Fibroblast of skin of left quadriceps (primary cell): ENCODE results near the gene AQP6.

Source experiments
- DNase-seq, 2 experiments: peaks; one replicate each; pipeline ENCODE4 v3.0.0-alpha.2; 2013; ENCODE audit warnings: low read depth in 2 of 2

The AQP6 gene

DNA sequence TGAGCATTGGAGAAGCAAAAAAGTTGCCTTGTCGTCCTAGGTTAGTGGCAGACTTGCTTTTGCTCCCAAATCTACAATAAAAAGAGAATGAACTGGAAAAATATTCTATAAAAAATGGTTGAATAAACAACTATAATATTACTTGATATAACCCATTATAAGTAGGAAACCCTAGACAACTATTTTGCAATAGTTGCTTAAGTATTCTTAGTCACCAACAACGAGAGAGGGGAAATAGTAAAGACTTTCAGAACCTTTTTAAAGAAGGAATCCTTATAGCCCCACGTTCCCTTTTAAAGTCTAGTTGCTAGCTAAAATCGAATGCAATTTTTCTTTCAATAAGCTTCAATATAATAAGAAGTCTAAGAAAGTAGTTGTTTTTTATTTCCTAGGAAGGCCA is 17.5 kb downstream of the AQP6 start:
- no peak for DNase-seq

DNA sequence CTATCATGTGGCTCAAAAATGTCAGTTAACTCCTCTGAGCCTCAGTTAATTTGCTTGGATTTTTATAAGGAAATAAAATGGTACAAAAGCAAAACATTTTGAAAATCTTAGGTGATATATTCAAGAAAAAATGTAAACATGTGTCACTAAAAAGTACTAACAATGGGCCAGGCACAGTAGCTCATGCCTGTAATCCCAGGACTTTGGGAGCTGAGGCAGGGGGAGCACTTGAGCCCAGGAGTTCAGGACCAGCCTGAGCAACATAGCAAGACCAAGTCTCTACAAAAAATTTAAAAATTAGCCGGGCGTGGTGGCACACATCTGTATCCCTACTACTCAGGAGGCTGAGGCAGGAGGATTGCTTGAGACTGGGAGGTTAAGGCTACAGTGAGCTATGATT is 25.7 kb downstream of the AQP6 start:
- DNase-seq, result no peak

DNA sequence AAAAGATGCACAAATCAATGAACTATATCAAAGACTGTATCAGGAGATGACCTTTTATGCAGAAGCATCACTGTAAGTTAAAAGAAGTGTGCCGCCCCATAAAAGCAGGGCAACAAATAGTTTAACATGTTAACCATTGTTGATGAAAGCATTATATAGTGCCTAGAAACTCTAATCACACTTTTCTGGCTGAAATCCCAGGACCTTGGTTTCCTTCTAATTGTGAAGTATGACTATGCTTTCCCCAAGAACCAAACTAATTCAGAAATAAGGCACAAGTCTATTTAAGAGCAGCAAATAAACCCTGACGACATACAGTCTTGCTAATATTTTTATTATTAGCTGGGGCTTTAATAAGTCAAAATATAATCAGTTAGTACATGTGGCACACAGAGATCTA is 30.8 kb downstream of the AQP6 start:
- no peak for DNase-seq

DNA sequence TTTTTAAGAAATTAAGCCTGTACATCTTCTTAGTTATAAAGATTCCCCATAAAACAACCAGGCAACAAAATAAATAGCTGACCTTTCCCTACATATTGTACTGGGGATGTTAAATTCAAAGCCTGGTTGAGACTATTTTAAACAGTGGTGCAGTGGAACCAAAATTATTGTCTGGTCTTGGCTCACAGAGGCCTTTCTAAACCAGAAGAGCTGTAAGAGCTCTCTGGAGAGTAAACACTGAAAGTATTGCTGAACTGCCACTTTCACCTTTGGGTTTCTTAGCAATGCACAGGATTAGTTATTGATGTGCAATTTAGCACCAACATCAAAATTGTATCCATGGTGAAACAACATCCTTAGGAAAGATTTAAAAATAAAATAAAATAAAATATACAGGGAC is 31.9 kb downstream of the AQP6 start:
- DNase-seq, result no peak

DNA sequence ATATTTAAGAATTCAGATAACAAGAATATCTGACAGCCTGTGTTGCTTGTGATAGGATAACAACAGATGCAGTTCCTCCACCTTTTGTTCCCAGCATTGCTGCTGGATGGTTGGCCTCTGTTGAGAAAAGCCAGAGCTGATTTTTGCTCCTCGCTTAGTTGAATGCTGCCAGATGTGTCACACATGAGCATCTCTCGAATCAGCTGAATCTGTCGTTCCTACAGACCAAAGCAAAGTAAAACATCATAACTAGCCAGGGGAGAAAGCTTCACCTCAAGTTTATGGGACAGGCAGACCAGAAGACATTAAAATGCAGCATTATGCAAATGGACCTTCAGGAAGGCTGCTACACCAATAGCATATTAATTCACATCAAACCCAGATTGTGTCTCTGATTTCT is 32.4 kb downstream of the AQP6 start:
- no peak for DNase-seq

DNA sequence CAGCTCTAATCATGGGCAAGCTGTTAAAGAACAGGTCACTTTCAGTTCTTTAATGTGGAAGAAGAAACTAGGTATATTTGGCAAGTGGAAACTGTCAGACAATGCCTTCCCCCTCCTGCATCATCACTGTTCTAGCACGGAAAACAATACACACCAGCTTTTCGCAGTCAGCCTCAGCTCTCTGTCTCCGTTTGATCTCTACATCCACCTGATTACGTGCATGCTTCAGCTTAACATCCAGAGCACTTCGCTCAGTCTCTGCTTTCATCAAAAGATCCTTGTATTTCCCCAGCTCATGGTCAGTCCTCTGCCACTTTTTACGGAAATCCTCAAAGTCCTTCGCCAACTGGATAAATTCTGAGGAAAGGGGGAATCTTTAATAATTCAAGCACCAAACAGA is 33.5 kb downstream of the AQP6 start:
- DNase-seq, result no peak

DNA sequence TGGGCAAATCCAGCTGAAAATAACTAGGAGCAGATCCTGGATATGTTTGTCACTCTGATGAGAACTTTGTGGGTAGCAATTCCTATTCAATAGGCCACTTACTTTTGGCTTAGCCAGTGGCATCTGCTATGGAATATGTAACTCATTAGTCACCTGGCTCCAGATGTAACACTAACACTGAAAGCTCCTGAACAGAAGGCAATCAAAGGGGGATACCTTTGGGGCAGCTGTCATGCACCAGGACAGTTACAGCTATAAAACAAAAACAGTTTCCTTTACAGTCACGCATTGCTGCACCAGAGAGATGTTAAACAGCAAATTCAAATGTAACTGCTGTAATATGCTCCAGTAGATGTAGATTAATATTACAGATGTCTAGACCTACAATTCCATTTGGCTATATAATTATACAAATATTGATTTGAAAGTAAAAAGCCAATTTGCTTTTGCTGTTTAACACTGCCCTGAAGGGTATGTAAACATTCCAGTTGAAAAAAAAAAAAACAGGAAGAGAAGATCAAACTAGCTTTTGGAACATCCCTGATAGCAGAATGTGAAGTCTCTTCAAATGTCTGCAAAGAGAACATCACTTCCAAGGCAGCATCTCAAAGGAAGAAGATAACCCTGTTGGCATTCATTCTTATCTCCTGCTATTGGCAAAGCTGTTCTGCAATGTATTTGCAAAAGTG is 34.2 kb downstream of the AQP6 start:
- DNase-seq, result no peak

DNA sequence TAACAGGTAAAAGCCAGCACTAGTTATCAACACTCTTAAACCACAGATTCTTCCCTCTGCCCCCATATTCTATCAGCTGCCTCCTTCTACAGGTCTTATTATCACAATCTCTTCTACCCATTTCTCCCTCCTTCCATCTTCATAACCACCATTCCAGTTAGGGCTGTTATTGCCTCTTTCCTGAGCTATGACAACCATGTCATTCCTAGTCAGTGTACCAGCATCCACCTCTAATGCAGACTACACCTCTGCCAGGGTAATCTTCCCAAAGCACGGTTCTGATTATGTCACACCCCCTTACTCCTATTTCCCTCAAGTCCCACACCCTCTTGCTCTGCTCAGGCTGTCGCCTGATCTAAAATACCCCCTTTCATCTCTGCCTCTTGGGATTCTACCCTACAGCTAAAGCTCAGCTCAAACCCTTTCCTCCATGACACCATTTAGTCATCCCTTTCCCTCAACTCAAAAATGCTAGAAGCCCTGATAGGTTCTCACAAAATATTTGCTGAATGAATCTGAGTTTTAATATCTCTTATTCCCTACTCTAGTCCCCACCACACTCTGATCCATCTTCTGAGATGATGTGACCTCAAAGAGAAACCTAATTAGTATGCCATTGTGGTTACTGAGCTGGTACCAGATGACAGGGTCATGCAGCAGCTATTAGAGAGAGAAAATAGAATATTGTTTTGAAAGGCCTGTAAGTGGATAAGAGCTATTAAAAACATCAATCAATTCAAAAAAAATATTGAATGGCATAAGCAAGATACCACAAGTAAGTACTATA is 40.8 kb downstream of the AQP6 start:
- no peak for DNase-seq

DNA sequence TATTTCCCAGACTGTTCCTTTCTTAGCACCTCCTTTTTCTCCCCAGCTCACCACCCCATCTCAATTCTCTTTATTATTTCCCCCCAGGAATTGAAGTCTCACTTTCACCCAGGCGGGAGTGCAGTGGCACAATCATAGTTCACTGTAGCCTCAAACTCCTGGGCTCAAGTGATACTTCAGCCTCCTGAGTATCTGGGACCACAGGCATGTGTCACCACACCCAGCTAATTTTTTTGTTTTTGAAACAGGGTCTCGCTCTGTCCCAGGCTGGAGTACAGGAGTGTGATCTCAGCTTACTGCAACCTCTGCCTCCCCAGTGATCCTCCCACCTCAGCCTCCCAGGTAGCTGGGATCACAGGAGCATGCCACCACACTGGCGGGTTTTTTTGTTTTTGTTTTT is 41.6 kb downstream of the AQP6 start:
- DNase-seq, result no peak

DNA sequence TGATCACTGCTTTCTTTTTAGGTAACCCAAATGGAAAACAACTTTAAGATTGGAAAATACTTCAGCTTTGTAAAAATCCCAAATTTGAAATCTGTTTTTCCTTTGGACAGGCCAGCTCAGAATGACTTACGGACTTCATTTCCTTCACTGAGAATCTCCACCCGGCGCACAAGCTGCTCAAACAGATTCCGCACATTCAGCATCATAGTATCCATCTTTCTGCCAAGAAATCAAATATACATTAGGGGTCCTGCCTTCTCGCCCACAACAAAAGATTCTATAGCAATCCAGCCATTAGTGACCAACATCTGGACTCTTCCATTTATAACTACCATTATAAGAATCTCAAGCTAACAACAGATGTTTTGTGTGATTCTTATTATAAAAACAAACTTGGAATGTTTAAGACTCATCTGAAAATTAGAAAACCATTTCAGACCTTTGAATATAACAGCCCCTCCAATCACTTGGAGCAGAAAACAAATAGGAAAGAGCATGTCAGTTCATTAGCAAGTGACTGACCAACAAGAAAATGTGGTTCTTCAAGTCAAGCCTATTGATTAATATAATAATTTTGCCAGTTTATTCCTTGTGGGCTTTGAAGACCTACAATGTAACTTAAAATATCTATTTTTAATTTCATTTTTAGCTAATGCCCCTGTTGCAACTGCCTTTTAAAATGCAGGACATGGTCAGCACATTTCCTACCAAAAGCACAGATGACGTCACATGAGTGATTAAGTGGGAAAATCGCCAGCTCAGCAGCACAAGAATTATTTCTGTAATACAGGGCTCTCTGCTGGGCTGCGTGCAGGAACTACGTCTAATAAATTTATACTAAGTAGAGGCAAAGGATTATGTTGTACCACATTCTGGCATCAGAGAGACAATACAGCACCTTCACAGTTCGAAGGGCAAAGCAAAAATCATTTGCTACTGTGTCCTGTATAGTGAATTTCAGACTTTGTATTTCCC is 44.0 kb downstream of the AQP6 start:
- DNase-seq, result peak; percentile 71 to 76

DNA sequence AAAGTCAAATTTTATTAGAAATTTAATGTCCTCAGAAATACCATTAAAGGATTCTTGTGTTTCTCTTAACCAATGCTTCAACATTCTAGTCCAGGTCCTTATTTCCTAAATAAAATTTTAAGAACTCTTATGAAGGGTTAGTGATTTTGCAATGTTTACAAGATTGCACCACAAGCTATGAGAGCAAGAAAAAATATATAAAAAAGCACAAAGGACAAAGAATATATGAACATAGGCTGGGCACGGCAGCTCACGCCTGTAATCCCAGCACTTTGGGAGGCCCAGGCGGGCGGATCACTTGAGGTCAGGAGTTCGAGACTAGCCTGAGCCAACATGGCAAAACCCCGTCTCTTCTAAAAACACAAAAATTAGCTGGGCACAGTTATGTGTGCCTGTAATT is 44.9 kb downstream of the AQP6 start:
- DNase-seq, result no peak

DNA sequence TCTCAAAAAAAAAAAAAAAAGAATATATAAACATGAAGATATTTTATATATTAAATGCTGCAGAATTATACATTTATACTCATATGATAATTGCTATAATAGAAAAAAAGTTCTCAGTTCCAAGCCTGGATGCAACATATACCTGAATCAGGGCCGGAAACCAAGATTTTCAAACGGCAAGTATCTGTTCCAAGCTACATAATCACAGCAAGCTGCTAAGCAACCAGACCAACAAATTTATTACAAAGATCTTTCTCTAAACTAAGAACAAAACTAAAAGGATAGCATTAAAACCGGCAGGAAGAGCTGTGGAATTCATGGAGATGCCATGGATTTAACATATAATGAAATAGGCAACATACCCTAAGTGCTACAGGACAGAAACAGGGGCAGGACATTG is 45.4 kb downstream of the AQP6 start:
- no peak for DNase-seq

DNA sequence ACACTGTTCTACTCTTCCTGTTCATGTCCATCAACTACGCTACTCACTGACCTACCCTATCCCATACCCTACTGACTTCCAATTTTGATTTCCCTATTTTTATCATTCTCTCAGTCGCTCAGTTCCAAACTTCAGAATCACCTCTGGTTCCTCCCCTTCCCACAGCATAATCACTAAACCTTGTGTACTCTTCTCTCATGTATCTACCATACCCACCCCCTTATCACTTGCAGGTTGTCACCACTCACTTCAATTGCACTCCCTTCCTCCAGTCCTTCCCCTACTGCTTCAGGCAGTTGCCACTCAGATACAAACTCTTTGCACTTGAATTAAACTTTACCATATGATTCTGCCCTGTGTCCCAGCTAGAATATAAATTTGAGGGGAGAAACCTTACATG is 46.2 kb downstream of the AQP6 start:
- DNase-seq, result no peak

DNA sequence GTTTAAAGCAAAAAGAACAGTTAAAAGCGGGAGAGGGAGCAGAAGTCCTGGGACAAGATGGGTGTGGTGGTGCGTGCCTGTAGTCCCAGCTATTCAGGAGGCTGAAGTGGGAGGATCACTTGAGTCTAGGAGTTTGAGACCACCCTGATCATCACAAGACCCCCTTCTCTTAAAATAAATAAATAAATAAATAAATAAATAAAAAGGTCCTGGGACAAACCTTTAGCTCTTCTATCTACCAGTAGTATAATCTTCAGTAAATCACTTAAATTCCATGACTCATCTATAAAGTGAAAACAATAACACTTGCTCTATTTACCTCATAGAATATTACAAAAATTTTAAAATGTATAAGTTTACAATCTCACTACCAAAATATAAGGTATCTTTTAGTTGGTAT is 46.8 kb downstream of the AQP6 start:
- DNase-seq, result no peak

DNA sequence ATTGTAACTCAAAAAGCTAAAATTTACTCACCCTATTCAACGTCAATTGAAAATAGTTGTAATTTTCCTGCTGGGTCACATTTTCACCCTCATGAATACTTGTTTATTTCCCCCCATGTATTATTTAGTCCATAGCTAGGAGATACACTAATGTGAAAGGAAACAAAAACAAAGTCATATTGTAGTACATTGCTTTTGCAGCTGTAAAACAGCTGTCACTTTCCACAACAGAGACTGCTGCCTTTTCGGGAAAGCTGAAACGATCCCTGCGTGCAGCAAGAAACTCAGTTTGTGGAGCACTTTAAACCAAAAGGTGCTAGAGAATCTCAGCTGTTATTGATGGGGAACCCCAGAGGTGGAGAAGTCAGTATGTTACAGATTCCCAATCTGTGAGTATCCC is 48.3 kb downstream of the AQP6 start:
- no peak for DNase-seq

DNA sequence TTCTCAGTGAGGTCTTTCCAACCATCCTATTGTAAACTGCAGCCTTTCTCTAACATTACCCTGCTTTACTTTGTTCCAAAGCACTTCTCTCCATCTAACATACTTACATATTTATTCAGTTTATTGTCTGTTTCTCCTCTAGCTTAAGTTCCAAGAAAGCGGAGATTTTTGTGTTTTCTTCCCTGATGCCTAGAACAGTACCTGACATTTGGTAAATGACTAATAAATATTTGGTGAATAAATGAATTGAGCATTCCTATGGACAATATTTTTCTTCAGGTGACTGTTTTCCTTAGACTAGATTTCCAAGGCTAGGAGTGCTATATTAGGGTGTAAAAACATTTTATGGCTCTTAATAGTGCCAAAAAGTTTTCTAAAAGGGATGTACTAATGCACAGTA is 50.2 kb downstream of the AQP6 start:
- DNase-seq, result no peak

DNA sequence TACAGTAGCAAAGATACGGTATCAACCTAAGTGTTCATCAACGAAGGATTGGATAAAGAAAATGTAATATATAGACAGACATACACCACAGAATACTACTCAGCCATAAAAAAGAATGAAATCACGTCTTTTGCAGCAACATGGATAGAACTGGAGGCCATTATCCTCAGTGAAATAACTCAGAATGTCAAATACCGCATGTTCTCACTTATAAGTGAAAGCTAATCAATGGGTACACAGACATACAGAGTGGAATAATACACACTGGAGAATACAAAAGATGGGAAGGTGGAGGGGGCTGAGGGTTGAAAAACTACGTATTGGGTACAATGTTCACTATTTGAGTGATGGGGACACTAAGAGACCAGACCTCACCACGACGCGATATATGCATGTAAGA is 51.5 kb downstream of the AQP6 start:
- DNase-seq, result no peak

DNA sequence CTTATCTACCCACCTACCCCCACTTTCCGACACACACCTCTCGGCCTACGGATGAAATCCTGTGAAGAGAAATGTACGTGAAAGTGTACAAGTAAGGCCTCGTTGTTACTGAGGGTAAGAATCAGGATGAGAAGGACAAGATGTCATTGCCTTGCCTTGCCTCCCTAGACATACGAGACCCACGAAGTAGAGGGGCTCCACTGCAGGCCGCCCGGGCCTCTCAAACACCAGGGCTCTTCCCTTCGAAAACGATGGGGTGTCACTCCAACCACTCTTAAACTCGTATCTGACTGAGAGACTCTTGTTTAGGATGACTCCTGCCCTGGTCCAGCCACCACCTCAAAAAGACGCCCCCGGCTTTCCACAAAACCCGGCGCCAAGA is 52.0 kb downstream of the AQP6 start:
- DNase-seq, result no peak

DNA sequence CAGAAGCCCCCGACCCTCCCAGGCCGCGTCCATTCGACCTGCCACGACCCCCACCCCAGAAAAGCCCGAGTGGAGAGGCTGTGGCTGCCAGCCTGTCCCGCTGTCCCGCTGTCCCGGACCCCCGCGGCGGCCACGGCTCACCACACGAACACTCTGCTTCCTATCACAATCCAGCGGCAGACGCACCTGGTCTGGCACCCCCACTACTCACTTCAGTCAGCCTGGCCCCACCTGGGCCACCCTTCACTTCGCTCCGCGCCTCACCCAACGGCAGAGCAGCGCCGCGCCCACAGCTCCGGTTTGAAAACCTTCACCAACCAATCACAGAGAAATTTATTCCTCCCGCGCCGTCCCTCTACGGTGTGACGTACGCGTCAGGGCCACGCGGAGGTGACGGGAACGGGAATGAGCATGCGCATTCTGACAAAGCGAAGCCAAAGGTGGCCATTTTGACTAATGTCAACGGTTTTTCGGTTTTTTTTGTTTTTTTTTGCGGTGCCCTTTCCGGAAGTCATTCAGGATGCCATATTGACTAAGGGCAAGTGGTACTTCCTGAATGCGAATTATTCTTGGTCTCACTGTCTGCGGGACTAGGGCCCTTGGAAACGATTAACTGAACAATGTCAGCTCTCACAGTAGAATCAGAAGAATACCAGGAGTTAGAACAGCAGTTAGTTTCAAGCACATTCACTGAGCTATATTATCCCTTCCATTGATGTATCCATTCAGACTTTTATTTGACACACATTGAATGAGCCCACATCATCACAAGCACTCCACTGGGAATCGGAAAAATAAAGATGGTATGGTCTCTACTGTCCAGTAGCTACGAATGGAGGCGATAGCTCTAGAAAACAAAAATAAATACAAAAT is 52.7 kb downstream of the AQP6 start, which contains the start of gene RACGAP1:
RACGAP1 (minus strand) TSS at position 308 of the 873 bp plus-strand sequence. CDS start 8,779 bp downstream, outside the sequence.
- peak; percentile 98 for DNase-seq

DNA sequence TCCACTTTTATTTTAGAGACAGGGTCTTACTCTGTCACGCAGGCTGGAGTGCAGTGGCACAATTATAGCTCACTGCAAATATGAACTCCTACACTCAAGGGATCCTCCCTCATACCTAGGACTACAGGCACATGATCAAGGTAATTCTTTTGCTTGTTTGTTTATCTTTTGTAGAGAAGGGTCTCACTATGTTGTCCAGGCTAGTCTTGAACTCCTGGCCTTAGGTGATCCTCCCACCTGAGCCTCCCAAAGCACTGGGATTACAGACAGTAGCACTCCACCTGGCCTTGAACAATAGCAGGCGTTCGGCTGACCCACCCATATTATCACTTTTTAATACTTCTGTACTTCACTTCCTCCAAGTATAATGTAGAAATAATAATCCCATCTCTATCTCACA is 53.9 kb downstream of the AQP6 start:
- DNase-seq, result no peak
